T-helper 2 cell (primary cell): ENCODE results near the gene IL24.

Experiments
- DNase-seq, 5 experiments: peaks; one replicate each; pipeline versions ENCODE4 v3.0.0 to v3.0.0-alpha.2; 2012 to 2022

The IL24 gene

GRCh38 chr1:206880314-206880713, 16.9 kb upstream of the IL24 start:
- DNase-seq: no peak

DNA sequence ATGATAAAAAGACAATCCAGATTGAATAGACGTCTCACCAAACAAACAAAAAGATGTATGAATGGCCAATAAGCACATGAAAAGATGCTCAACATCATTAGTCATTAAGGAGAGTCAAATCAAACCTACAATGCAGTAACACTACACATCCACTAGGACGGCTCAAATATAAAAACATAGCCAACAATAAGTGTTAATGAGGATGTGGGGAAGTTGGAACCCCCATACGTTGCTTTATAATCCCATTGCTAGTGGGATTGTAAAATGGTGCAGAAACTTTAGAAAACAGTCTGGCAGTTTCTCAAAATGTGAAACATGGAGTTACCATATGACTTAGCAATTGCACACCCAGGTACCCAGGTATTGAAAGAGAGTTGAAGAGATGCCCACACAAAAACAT, 14.7 kb upstream of the IL24 start:
- no peak for DNase-seq

DNA sequence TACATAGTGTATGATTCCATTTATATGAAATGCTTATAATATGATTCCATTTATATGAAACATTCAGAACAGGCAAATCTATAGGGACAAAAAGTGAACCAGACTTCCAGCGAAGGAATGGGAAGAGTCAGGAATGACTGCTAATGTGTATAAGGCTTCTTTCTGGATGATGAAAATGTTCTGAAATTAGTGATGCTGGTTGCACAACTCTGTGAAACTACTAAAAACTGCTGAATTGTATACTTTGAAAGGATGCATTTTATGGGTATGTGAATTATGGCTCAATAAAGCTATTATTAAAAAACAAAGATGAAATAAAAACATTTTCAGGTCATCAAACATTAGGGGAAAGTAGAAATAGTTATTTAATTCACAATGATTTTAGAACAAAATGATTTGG, 14.1 kb upstream of the IL24 start:
- DNase-seq: no peak

DNA sequence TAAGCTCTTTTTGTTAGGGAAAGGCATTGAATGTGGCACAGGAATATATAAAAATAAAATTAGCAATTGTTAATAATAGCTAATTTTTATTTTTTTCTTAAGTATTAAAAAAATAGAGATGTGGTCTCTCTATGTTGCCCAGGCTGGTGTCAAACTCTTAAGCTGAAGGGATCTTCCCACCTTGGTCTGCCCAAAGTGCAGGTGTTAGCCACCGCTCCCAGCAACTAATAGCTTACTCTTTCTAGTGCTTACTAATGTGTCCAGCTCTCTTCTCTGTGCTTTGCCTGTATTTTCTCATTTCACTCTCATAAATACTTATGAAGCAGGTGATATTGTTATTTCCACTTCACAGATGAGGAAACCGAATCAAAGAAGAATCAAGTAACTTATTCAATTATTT, 13.4 kb upstream of the IL24 start:
- no peak for DNase-seq

GRCh38 chr1:206885341-206886060, 11.7 kb upstream of the IL24 start:
- DNase-seq: no peak

DNA sequence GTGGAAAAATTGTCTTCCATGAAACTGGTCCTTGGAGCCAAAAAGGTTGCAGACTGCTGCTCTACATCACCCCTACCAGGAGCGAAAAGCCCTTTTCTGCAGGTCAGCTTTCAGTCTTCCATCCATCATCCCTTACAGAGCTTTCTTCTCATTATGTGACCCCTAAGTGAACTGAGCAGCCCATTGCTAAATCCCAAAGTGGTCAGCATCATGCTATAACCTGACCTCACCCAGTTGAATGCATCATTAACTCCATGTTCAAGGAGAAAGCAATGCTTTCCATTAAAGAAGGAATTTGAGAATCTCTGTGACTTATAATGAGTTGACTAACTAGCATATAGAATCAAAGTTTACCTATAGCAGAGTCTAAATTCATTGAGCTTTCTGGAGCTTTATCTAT, 10.4 kb upstream of the IL24 start:
- no peak for DNase-seq

DNA sequence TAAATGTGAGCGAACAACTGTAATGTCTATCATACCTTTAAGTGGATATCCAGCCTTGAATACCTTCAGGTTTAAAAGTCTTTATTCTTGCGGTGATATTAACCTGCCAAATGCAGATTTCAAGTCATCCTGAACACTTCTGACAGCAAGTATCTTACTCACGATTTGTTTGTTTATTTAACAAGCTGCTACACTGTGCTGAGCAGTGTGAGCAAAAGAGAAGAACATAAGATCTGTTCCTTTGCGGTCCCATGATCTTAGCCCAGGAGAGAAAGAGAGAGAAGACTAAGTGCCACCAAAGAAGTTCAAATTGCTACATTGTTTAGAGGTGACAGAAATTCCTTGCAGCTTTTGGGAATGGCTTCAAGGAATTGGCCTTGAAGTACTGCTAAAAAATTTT, 9.5 kb upstream of the IL24 start:
- no peak for DNase-seq

DNA sequence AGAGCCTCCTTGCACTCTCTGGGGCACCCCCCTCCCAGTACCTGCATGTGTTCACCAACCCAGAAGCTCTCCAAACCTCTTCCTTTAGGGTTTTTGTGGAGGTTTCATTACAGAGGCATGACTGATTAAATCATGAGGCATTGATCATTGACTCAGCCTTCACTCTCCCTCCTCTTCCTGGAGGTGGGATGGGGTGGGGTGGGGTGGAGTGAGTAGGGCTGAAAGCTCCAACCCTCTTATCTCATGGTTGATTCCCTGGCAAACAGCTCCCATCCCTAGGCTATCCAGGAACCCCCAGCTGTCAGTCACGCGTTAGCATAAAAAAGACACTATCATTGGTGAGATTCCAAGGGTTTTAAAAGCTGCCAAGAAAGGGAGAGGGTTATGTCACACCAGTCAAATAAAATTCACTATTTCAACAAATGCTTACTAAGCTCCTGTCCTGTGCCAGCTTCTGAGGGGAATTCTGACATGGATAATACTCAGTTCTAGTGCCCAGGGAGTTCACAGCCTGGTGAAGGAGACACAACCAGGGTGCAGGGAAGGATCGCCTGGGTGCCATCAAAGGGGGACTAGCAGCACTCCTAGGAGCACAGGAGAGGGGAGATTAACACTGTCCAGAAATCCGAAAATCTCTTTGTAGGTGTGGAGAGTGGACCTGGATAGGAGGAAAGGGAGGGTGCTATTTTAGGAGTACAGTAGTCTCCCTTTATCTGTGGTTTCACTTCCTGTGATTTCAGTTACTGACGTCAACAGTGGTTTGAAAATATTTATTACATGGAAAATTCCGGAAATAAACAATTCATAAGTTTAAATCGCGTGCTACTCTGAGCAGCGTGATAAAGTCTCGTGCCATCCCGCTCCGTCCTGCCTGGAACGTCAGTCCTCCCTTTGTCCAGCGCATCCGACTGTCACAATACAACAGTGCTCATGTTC, 6.8 kb upstream of the IL24 start:
- DNase-seq: peak in 1 of 5 experiments; percentile 67

DNA sequence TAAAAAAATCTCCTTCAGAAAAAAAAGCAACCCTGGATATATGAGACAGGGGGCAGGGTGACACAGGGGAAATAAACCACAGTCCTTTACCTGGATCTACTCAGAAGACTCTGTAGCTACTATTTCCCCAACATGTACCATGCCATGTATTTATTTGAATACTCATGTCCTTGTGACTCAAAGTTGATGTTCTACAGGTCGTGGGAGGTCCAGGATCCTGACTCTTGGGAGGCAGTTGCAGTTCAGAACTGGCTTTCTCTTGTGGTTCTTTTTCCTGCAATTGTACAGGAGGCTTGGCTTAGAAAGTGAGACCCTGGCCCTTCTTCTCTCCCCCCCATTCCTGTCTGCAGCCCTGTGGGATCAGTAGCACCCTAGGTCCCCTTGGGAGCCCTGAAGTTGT, 5.8 kb upstream of the IL24 start:
- DNase-seq: no peak

GRCh38 chr1:206892351-206892984, 4.8 kb upstream of the IL24 start:
- no peak for DNase-seq

- DNase-seq: no peak
Observed at GRCh38 chr1:206893380-206893779, 3.9 kb upstream of the IL24 start.

- DNase-seq: no peak
Observed at GRCh38 chr1:206895325-206895724, 1.9 kb upstream of the IL24 start.

DNA sequence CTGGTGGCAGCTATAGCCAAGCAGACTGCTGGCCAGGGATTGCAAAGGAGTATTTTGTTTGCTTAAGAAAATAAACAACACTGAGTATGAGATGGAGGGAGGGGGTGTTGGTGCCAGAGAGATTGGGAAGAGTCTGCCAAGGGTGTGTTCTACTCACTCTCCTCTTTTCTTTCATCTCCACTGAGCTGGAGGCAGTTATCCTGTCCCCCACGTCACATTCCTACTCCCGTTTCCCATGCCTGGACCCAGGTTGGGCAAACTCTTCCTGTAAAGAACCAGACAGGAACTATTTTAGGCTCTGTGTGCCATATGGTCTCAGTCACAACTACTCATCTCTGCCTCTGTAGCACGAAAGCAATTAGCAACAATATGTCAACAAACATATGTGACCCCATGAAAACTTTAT, 1.4 kb upstream of the IL24 start:
- DNase-seq: no peak

DNA sequence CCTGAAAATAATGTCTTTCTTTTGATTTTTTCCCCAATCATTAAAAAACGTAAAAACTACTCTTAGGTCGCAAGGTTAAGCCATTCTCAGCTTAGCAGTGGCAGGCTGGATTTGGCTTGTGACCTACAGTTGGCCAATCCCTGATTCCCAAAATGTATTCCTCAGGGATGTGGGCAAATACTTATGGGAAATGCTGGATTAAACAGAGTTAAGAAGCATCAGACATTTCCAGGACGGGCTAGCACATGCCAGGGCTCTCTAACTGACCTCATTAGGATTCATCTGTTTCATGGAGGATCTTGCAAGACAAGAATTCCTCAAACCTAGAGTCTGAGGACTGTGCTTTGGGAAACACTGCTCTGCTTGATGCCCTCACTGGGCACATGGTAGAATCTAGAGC, 982 bp upstream of the IL24 start:
- DNase-seq: no peak

DNA sequence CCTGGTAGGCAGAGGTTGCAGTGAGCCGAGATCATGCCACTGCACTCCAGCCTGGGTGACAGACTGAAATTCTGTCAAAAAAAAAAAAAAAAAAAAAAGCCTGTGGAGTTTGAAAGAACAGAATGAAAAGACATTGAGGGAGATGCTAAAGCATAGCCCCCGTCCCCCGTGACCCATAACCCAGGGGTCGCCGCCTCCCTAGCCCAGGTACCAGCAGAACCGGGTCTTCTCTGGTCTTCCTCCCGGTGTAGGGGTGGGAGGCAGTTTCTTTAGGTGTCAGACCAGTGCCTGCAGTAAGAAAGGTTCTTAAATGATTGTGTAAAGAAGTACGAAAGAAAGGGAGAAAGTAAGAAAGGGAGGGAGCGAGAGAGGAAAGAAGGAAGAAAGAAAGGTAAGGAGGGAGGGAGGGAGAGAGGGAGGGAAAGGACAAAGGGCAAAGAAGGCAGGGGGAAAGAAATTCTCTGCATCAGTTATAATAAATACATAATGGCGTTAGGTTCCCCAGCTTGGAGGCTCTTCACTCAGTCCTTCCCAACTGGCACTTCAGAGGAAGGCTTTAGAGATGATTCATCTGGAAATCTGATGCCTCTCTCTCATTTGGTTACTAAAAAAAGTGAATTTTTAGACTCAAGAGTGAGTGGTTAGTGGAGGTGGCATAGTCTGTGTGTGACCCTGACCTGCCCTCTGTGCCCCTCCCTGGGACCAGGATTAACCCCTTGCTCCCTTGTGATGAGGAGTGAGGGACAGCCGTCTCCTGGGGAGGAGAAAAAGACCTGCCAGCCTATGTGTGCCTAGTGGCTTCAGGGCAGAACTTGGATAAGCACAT, 1.1 kb downstream of the IL24 start:
- DNase-seq: no peak

DNA sequence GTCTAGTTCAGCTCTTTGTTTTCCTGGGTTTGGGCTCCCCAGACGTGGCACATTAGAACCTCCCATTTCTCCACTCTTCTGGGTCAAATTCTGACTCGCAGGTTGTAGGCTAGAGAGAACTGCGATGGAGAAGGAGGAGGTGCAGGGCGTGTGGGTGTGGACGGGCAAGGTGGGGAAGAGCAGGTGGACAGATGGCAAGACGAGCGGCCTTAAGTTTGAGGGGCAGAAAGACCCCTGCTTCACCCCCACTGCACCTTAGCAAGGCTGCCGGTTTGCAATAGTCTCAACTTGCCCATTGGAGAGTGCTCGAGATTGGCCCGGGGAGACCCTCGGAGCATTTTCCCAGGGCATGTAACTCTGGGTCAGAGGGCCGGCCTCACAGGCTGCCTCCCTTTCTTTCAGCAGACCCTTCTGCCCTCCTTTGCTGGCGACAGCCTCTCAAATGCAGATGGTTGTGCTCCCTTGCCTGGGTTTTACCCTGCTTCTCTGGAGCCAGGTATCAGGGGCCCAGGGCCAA, 1.7 kb downstream of the IL24 start:
- DNase-seq: no peak

GRCh38 chr1:206899717-206900116, 2.5 kb downstream of the IL24 start:
- DNase-seq: no peak

GRCh38 chr1:206900149-206900548, 2.9 kb downstream of the IL24 start:
- DNase-seq: no peak

DNA sequence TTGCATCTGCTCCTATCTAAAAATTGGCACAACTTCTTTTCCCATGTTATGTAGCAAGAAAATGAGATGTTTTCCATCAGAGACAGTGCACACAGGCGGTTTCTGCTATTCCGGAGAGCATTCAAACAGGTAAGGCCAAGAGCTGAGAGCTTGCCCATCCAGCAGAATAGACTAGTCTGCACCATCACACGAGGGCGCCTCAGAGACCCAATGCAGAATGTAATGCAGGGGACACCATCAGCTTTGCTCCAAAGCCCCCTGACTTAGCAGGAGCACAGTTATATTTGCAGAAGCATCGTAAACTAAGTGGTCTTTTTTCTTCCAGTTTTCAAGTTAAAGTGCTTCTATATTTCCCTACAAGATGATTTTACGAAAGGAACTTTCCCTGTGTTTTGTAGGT, 4.7 kb downstream of the IL24 start:
- DNase-seq: no peak

GRCh38 chr1:206902702-206903101, 5.5 kb downstream of the IL24 start:
- no peak for DNase-seq

DNA sequence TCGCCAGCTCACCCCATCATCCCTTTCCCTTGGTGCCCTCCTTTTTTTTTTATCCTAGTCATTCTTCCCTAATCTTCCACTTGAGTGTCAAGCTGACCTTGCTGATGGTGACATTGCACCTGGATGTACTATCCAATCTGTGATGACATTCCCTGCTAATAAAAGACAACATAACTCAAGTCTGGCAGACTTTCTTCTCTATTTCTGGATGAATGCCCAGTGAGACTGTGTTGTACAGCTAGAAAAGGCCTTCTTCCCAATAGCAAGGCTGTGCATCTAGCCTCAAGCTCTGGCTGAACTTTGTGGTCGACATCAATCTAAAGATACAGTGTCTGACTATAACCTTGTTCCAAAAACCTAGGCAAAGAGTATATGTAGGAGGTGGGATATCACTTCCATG, 6.4 kb downstream of the IL24 start:
- no peak for DNase-seq

DNA sequence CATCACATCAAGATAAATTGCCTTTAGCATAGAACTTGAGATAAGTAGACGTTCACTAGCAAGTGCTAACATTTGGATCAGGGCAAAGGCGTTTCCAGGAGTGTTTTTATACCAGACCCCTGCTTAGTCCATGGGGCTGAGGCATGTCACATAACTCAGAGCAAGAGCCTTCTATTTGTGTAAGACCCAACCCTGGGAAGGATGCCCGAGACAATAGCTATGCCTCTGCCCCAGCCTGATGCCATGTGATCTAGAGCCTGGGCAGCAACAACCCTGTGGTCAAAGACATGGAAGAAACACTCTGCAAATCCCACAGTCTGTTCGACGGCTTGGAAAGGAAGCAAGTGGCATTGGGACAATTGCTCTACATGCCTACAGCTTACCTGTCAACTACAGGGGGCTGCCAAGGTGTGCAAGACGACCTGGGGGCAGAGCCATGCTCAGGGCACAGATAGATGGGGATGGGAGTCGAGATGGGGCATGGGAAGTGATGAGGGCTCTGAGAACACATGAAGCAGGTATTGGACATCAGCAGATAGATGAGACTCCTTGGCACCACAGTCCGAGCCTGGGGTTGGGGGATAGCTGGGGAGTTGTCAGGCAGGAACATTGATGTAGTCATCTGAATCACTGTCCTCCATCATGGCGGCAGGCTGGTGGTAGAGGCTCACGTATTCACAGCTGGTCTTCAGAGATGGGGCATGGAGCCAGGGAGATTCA, 7.3 kb downstream of the IL24 start:
- DNase-seq: no peak
